A172 (cell line): ENCODE data around the gene GFPT2. TPM values are rescaled to one million over a fixed set of nuclear protein-coding genes. Genes with fewer than 3 reads are reported as not detected.
A peak's percentile ranks its signal among the peaks of the same experiment; 100 is the strongest.

Experiments
- DNase-seq: peaks from one replicate; pipeline ENCODE4 v3.0.0-alpha.2; 2015; ENCODE audit warnings: low spot score
- total RNA-seq: library from RNA; depleted of rRNA; stranded (reverse); fragments of >200 nt; shearing (Covaris generic); gene quantifications from 2 replicates; pipeline ENCODE4 v1.2.3, GENCODE V29; 2014; rRNA removed

The GFPT2 gene
- 42.0 and 50.5 TPM in 2 replicates for total RNA-seq

GRCh38 chr5:180353048-180353979 lies at the start of gene GFPT2:
GFPT2 (minus strand) TSS chr5:180353336; CDS start chr5:180353217, 119 bp downstream.
- DNase-seq = peak; percentile 61

GRCh38 chr5:180402716-180403115 lies 49.6 kb upstream of the GFPT2 start:
- no peak for DNase-seq

DNA sequence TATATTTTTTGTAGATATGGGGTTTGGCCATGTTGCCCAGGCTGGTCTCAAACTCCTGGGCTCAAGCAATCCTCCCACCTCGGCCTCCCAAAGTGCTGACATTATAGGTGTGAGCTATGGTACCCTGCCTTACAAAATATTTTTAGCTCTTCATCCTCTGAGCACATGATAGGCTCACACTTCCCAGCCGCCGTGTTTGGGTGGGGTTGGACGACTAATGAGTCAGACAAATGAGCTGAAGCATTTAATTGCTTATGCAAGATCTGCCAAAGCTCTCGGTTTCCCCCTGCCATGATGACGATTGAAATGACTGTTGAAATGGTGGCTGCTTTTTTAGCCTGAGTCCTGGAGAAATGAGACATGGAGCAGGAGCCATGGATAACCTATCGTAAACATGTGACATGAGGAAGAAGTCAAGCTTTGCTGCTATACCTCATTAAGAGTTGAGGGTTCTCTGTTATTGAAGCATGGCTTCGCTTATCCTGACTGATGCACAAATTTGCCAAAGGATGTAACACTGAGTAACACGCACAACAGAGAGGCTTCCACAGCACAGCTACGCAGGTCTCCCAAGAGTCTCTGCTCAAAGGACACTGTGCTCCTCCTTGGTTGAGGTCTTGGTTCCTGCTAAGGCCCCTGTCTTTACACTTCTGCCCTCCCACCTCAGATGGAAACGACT lies 48.2 kb upstream of the GFPT2 start:
- no peak for DNase-seq

DNA sequence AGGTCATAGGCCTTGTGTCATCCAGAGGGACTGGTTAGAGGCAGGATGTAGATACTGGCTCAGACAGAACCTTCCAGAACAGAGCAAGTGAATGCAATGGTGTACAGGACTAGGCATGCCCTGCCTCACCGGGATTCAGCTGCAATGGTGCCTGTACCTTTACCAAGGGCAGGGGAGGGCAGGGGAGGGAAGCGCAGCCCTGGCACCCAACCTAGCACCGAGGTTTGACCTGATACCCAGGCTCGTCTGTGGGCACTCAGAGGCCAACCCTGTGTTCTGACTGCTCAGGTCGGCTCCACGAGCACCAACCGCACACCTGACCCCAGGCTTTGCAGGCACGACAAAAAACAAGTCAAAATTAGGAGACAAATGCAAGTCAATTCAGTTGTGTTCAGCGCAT lies 47.3 kb upstream of the GFPT2 start:
- DNase-seq = no peak

- DNase-seq = no peak
Measured at GRCh38 chr5:180399401-180400215, 46.5 kb upstream of the GFPT2 start.

DNA sequence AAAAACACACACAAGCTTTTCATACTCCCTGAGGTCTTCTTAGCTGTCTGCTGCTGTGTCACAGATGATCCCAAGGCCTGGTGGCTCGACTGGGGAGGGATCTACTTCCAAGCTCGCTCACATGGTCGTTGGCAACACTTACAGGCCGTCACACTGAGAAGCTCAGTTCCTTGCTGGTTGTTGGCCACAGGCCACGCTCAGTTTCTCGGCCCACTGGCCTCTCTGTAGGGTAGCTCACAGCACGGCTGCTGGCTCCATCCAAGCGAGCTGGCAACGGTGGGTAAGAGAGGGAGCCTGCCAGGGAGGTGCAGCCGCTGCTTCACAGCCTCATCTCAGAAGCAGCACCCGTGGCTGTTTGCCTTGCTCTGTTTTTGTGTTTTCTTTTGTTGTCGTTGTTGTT lies 43.8 kb upstream of the GFPT2 start:
- DNase-seq = no peak

DNA sequence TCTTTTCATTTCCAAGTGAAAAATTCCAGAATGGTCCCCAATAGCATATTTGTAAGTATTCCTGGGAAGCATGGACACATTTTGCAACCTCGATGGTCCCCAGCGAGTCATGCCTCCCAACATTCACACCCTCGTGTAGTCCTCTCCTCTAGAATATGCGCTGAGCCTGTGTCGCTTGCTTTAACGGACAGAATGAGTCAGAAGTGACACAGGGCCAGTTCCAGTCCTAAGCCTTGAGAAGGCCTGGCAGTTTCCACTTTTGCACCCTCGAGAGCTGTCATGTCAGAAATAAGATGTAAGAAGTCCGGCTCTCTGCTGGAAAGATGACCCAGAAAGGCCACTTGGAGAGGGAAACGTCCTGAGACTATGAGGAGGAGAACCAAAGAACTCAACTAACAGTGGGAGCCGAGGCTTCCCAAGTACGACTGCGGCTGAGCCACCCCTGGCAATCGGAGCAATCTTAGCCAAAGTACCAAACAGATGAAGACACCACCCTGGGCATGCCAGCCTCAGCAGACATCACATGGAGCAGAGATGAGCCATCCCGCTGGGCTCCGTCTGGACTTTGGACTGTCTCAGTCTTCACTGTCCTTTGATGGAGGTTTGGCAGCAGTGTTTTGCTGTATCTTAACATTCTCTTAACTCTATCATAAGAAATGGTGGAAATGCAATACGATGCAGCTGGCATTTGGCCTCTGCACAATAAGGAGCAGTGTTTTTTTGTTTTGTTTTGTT lies 42.6 kb upstream of the GFPT2 start:
- DNase-seq = peak; percentile 30

DNA sequence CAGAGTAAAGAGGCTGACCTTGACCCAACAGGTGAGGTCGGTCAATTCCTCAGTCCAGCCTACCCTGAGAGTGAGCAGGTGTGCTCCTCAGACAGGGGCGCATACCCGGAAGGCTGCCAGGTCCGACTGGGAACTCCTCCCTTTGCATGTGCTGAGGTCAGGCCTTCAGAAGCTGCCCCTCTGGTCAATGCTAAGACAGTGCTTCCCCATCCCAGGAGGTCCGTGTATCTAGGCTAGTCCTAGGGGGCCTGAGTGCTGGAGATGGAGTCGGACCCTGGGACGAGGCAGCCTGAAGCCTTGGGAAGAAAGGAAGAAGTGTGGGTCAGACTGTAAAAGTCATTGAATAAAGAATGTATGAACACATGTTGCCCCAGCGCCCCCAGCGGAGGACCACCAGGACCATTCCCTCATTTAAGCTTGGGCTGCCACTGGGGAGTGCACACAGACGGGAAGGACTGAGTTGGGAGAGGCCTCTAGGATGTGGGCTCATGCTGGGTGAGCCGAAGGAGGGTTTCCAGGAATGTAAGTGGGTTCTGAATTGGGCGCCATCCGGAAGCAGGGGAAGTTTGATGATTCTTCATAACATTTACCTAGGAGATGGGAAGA lies 41.0 kb upstream of the GFPT2 start:
- no peak for DNase-seq

- no peak for DNase-seq
Measured at GRCh38 chr5:180391276-180391675, 38.1 kb upstream of the GFPT2 start.

DNA sequence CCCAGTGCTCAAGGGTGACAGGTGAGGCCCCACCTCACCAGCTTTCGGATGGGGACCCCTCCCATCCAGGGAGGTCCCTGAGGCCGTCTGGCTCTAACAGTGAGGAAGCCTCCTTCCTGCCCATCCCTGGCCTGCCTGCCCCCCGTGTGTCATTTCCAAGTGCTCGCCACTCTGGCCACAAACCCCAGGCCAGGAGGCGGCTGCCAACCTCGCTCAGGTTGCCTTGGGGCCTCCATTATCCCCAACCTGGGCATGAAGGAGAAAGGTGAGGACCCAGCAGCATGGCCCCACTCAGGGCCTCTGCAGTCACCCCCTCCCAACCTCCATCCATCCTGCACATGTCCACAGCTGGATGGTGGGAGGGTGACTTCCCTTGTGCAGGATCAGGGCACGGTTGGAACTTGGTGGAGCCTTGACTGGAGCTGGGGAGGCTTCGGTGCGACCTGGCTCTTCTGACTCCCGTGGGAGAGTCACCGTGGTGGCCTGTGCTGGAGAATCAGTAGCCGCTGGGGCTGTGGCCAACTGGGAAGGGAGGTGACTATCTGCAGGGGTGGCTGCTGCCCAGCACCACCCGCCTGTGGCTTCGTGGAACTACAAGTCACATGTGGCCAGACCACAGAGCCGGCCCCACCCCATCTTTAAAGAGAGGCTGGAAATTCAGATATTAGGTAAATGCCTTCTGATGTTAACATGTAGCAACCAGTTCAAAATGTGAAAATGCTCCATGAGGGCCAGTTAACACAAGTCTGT lies 37.5 kb upstream of the GFPT2 start:
- peak; percentile 18 for DNase-seq

DNA sequence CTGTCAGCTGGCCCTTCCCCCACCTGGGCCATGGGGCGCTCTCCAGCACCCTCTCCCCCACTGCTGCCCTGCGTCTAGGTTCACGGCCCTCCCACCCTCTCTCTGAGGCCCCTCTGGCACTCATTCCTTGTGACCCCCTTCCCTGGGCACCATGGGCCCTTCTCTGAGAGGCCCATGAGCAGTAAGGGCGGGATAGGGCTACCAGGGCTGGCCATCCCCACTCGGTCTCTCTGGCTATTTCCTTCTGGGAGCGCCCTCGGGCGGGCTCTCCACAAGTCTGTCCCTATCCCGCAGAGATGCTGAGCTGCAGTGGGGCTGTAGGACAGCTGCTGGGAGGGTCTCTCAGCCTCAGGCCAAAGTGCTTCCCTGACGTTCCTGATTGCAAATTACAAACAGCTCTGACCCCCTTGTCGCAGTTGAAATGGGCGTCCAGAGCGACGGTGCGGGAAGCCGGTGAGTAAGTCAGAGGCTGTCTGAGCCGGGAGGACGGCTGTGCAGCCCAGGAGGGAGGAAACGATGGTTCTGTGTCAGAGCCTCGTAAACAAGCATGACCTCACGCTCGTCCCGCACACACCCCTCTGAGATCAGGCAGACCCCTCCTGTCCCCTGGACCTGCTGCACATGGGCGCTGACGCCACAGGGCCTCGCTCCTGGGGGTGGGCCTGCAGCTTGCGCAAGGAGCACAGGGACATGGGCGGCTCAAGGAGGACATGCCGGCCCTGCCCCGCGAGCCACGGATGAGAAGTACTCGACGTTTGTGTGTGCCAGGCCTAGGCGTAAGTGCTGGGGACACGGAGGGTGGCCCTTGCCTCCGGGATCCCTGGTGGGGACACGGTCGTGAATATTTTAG lies 36.3 kb upstream of the GFPT2 start:
- no peak for DNase-seq

DNA sequence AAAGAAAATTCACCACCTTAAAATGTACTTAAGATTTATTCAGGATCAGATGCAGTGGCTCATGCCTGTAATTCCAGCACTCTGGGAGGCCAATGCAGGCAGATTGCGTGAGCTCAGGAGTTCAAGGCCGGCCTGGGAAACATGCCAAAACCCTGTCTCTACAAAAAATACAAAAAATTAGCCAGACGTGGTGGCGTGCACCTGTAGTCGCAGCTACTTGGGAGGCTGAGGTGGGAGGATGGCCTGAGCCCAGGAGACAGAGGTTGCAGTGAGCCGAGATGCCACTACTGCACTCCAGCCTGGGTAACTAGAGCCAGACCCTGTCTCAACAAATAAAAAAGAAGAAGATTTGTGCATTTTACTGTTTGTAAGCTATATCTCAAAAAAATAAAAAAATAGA lies 34.7 kb upstream of the GFPT2 start:
- no peak for DNase-seq

DNA sequence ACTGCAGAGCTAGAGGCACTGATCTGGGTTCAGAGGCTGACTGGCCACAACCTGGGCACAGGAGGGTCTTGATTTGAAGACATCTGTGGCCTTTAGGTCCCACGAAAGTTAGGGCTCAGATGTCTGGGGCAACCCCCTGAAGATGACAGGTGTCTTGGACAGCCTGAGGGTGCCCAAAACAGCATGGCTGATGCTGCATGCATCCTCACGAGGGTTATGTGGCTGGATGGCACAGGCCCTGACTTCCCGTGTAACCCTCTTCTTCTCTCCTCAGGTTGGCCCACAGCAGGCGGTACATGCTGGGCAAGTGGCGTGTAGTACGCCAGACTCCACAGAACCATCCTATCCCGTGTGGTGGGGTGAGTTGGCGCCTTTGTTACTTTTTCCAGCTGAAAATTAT lies 29.8 kb upstream of the GFPT2 start:
- DNase-seq = no peak

DNA sequence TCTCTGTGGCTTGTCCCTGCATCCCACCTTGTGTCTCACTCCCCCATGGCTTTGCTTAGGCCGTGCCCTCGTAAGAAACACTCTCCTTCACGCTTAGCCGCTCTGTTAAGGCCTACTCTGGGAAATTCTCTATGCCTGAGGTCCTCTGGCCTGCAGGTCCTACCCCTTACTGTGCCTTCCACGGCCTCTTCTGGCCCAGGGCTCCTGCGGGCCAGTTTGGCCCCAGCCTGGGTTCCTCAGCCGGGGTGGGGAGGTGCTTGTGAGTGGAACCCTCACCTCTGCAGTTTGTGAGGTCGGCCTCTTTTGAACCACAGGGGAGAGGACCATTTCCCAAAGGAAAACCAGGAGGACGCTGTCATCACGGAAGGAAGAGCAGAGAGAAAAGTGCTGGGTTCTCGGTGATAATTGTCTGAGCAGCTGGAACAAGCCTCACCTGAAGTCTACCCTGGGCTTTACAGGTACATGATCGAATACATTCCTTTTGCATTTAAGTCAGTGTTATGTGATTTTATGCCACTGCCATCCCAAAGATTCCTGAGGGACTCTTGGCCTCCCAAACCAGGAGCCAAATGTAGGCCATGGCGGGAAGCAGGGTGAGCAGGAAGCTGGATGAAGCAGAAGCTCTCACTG lies 28.8 kb upstream of the GFPT2 start:
- no peak for DNase-seq

GRCh38 chr5:180381428-180381827 lies 28.3 kb upstream of the GFPT2 start:
- no peak for DNase-seq

GRCh38 chr5:180380856-180381255 lies 27.7 kb upstream of the GFPT2 start:
- DNase-seq = no peak

GRCh38 chr5:180380441-180380840 lies 27.3 kb upstream of the GFPT2 start:
- DNase-seq = no peak

GRCh38 chr5:180379355-180380070 lies 26.4 kb upstream of the GFPT2 start:
- no peak for DNase-seq
